ENCODE data around the gene FGF14.

FGF14 gene

DNA sequence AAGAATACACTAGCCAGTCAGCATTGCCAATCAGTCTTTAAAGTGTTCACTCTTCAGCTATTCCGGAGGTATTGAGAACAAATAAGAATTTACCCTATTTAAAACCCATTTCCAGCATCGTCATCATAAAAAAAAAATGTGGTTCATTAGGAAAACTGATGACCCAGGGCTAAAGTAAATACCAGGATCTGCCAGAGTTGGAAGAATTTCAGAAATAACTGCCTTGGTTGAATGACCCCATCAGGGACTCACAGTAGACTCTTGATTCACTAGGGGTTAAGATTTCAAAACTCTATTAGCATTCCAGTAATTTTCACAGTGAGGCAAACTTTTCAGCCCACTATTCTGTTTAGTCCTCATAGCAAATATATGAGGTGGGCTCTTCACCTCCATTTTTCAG is 572.4 kb downstream of the FGF14 start:
- H3K9me3 ChIP-seq (ENCODE audit: insufficient read depth, low read depth, low read length) = 0 out of 2 replicates have a peak, but pooled peaks cover 3% of the 10 kb centered on the region
- H3K4me1 ChIP-seq (ENCODE audit: insufficient read depth, low read length) = no peaks in the 10 kb centered on the region
- H3K27ac ChIP-seq (ENCODE audit: low read length) = no peak overlapping the region
- no peak overlapping the region for H3K4me3 ChIP-seq (ENCODE audit: low read length)
- no peaks in the 10 kb centered on the region for H3K27me3 ChIP-seq (ENCODE audit: insufficient read depth, low read length)
- H3K9ac ChIP-seq (ENCODE audit: low read depth, low read length) = no peak overlapping the region
- no peaks in the 10 kb centered on the region for H3K36me3 ChIP-seq (ENCODE audit: insufficient read depth, low read depth, low read length)

DNA sequence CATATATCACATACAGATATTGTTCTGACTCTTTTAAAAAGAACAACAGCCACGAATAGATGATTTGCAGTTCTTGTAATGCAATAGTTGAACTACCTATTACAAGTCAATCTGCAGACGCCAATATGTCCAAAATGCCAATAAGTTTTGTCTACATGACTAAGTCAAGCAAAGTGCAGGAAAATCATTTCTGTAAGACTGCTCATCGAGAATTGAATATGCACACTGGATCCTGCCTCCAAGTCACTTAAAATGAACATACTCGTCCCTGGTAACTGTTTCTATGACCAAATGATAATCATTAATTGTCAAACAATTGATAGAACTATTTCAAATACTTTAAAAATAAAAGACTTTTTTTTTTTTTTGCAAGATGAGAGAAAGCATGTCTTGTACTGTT is 573.7 kb downstream of the FGF14 start:
- no peak overlapping the region for H3K27ac ChIP-seq (ENCODE audit: low read length)
- H3K9ac ChIP-seq (ENCODE audit: low read depth, low read length) = no peak overlapping the region
- no peaks in the 10 kb centered on the region for H3K27me3 ChIP-seq (ENCODE audit: insufficient read depth, low read length)
- H3K4me1 ChIP-seq (ENCODE audit: insufficient read depth, low read length) = no peaks in the 10 kb centered on the region
- no peak overlapping the region for H3K4me3 ChIP-seq (ENCODE audit: low read length)
- 0 out of 2 replicates have a peak, but pooled peaks cover 3% of the 10 kb centered on the region for H3K9me3 ChIP-seq (ENCODE audit: insufficient read depth, low read depth, low read length)
- H3K36me3 ChIP-seq (ENCODE audit: insufficient read depth, low read depth, low read length) = no peaks in the 10 kb centered on the region

DNA sequence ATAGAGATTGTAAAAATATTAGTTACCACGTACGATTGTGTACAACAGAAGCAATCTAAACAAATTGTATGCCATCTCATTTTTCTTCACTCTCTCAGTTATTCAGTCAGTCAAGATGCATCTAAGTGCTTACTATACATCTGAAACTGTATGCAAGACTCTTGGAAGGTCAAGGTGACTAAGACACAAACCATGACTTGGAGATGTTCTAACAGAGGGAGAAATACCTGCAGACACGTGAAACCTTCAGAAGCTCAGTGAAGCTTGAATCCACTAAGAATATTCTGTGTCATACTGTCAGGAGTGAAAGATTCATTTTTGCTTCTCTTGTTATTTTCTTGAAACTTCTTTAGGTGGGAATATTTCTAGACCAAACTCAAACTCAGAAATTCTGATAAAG is 584.0 kb downstream of the FGF14 start:
- Histone ChIP-seq H3K9ac (ENCODE audit: low read depth, low read length) (no peak overlapping the region), H3K27ac (ENCODE audit: low read length) (no peak overlapping the region), H3K9me3 (ENCODE audit: insufficient read depth, low read depth, low read length) (no peaks in the 10 kb centered on the region), H3K4me3 (ENCODE audit: low read length) (no peak overlapping the region), H3K36me3 (ENCODE audit: insufficient read depth, low read depth, low read length) (no peaks in the 10 kb centered on the region), H3K4me1 (ENCODE audit: insufficient read depth, low read length) (no peaks in the 10 kb centered on the region), H3K27me3 (ENCODE audit: insufficient read depth, low read length) (no peaks in the 10 kb centered on the region)

DNA sequence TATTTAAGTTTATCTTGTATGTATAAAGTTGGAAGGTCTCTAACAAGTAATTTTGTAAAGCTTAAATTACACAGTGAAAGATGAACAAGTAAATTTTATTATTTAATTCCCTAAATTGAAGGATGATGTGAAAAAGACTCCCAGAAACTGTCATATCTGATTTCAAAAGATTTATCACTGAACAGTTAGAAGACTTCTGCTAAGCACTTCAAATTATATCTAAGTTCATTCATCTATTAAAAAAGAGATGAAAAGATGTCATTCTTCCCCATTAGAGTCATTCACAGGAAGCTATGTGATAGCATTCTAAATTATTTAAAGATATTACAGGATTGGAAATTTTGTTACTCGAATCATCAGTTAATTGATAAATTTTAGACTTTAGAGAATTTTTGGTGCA is 590.0 kb downstream of the FGF14 start:
- H3K4me3 ChIP-seq (ENCODE audit: low read length) = no peak overlapping the region
- H3K27me3 ChIP-seq (ENCODE audit: insufficient read depth, low read length) = no peaks in the 10 kb centered on the region
- no peak overlapping the region for H3K9ac ChIP-seq (ENCODE audit: low read depth, low read length)
- H3K36me3 ChIP-seq (ENCODE audit: insufficient read depth, low read depth, low read length) = no peaks in the 10 kb centered on the region
- H3K27ac ChIP-seq (ENCODE audit: low read length) = no peak overlapping the region
- no peaks in the 10 kb centered on the region for H3K9me3 ChIP-seq (ENCODE audit: insufficient read depth, low read depth, low read length)
- H3K4me1 ChIP-seq (ENCODE audit: insufficient read depth, low read length) = no peaks in the 10 kb centered on the region

DNA sequence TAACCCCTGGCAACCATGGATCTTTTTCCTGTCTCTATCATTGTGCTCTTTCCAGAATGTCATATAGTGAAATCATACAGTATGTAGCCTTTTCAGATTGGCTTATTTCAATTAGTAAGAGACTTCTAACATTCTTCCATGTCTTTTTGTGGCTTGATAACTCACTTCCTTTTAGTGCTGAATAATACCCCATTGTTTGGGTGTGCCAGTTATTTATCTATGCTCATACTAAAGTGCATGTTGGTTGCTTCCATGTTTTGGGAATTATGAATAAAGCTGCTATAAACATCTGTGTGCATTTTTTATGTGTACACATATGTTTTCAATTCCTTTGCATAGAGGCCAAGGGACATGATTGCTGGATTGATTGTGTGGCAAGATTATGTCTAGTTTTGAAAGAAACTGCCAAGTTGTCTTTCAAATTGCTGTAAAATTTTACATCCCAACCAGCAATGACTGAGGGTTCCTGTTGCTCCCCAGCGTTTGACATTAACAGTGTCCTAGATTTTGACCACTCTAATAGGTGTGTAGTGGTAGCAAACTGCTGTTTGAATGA is 590.5 kb downstream of the FGF14 start:
- Histone ChIP-seq H3K9me3 (ENCODE audit: insufficient read depth, low read depth, low read length) (no peaks in the 10 kb centered on the region), H3K27me3 (ENCODE audit: insufficient read depth, low read length) (no peaks in the 10 kb centered on the region), H3K9ac (ENCODE audit: low read depth, low read length) (no peak overlapping the region), H3K4me3 (ENCODE audit: low read length) (no peak overlapping the region), H3K4me1 (ENCODE audit: insufficient read depth, low read length) (no peaks in the 10 kb centered on the region), H3K36me3 (ENCODE audit: insufficient read depth, low read depth, low read length) (no peaks in the 10 kb centered on the region), H3K27ac (ENCODE audit: low read length) (no peak overlapping the region)

DNA sequence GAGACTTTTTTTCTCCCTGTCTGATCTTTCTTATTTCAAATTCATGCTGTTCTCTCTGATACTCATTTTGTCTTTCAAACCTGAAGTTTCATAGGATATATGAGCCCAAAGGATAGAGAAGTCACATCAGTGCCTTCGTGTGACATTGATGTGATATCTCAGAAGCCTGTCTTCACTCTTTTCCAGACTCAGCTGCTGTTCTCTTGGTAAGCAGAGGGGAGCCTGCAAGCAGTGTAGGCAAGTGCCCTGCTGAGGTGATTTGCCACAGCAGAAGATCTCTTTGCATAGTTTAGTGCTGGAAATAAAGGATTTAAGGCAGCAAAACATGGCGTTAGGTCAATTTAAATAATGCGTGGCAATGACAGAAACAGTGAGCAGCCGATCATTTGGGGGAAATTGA is 602.7 kb downstream of the FGF14 start:
- H3K4me1 ChIP-seq (ENCODE audit: insufficient read depth, low read length) = no peaks in the 10 kb centered on the region
- no peak overlapping the region for H3K4me3 ChIP-seq (ENCODE audit: low read length)
- H3K36me3 ChIP-seq (ENCODE audit: insufficient read depth, low read depth, low read length) = no peaks in the 10 kb centered on the region
- H3K27me3 ChIP-seq (ENCODE audit: insufficient read depth, low read length) = no peaks in the 10 kb centered on the region
- H3K9me3 ChIP-seq (ENCODE audit: insufficient read depth, low read depth, low read length) = no peaks in the 10 kb centered on the region
- H3K27ac ChIP-seq (ENCODE audit: low read length) = no peak overlapping the region
- H3K9ac ChIP-seq (ENCODE audit: low read depth, low read length) = no peak overlapping the region

DNA sequence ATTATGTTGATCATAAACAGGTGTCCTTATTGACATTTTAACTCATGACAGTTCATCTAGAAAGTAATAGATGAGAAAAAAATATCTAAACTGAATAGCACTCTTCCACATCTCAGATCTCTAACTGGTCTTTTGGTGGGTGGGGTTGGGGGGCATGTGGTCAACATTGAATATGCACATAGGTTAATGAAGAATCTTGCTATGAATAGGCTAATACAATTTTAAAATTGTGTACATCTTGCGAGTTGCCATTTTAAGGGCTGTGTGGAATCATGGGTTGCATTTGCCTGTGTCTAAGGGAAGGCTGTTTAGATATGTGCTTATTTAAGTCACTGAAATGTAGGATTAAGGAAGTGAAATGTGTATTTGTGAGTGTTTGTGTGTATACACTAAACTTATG is 603.4 kb downstream of the FGF14 start:
- H3K4me3 ChIP-seq (ENCODE audit: low read length) = no peak overlapping the region
- H3K9me3 ChIP-seq (ENCODE audit: insufficient read depth, low read depth, low read length) = no peaks in the 10 kb centered on the region
- H3K9ac ChIP-seq (ENCODE audit: low read depth, low read length) = no peak overlapping the region
- H3K36me3 ChIP-seq (ENCODE audit: insufficient read depth, low read depth, low read length) = no peaks in the 10 kb centered on the region
- no peaks in the 10 kb centered on the region for H3K4me1 ChIP-seq (ENCODE audit: insufficient read depth, low read length)
- no peaks in the 10 kb centered on the region for H3K27me3 ChIP-seq (ENCODE audit: insufficient read depth, low read length)
- no peak overlapping the region for H3K27ac ChIP-seq (ENCODE audit: low read length)

DNA sequence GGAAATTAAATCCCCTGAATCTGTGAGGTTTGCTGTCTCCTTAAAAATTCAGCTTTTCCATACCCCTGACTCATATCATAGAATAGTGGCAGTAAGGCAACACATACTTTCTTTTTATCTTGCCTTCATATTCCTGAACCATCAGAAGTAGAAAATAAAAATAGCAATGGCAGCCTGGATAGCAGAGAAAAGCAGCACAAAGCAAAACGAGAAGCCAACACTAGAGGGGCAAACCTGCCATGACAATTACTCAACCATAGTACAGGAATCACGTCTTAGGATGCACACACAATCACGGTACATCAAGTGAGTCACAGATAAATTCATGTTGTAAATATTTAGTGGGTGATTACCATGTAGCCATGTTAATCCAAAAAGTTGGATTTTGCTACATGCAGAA is 606.4 kb downstream of the FGF14 start:
- Histone ChIP-seq H3K36me3 (ENCODE audit: insufficient read depth, low read depth, low read length) (no peaks in the 10 kb centered on the region), H3K27ac (ENCODE audit: low read length) (no peak overlapping the region), H3K9me3 (ENCODE audit: insufficient read depth, low read depth, low read length) (no peaks in the 10 kb centered on the region), H3K4me1 (ENCODE audit: insufficient read depth, low read length) (no peaks in the 10 kb centered on the region), H3K4me3 (ENCODE audit: low read length) (no peak overlapping the region), H3K9ac (ENCODE audit: low read depth, low read length) (no peak overlapping the region), H3K27me3 (ENCODE audit: insufficient read depth, low read length) (no peaks in the 10 kb centered on the region)

DNA sequence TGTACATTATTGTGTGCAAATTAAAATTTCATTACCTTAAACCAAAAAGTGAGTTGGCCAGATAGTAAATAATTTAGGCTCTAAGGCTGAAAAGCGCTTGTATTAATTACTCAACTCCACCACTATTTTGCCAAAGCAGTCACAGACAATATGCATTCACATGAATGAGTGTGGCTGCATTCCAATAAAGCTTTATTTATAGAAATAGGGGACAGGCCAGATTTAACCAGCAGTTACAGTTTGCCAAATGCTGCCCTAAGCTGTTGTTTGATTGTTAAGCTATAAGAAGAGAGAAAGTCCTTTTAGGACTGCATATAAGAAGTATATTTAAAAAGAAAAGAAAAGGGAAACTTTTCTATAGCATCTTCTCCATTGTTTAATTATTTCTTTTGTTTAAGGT is 606.8 kb downstream of the FGF14 start:
- Histone ChIP-seq H3K36me3 (ENCODE audit: insufficient read depth, low read depth, low read length) (no peaks in the 10 kb centered on the region), H3K4me1 (ENCODE audit: insufficient read depth, low read length) (no peaks in the 10 kb centered on the region), H3K27me3 (ENCODE audit: insufficient read depth, low read length) (no peaks in the 10 kb centered on the region), H3K9me3 (ENCODE audit: insufficient read depth, low read depth, low read length) (no peaks in the 10 kb centered on the region), H3K9ac (ENCODE audit: low read depth, low read length) (no peak overlapping the region), H3K4me3 (ENCODE audit: low read length) (no peak overlapping the region), H3K27ac (ENCODE audit: low read length) (no peak overlapping the region)

DNA sequence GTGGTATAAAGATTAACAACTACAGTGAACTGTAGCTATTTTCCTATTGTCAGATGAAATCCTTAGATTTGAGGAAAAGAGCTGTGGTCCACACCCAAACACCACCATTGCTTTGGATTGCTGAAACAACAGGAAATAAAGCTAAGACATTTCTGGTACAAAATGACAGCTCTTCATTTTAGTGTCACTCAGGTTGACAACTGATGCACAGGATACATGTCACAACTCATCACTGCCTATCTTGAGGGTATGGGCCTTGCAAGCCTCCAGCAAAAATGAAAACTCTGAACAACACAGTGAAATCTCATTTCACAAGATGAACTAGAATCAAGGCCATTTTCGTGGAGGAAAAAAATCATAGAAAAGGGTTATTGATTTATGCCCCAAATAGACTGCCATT is 609.7 kb downstream of the FGF14 start:
- Histone ChIP-seq H3K4me1 (ENCODE audit: insufficient read depth, low read length) (no peaks in the 10 kb centered on the region), H3K9me3 (ENCODE audit: insufficient read depth, low read depth, low read length) (no peaks in the 10 kb centered on the region), H3K27ac (ENCODE audit: low read length) (no peak overlapping the region), H3K9ac (ENCODE audit: low read depth, low read length) (no peak overlapping the region), H3K27me3 (ENCODE audit: insufficient read depth, low read length) (no peaks in the 10 kb centered on the region), H3K36me3 (ENCODE audit: insufficient read depth, low read depth, low read length) (no peaks in the 10 kb centered on the region), H3K4me3 (ENCODE audit: low read length) (no peak overlapping the region)

DNA sequence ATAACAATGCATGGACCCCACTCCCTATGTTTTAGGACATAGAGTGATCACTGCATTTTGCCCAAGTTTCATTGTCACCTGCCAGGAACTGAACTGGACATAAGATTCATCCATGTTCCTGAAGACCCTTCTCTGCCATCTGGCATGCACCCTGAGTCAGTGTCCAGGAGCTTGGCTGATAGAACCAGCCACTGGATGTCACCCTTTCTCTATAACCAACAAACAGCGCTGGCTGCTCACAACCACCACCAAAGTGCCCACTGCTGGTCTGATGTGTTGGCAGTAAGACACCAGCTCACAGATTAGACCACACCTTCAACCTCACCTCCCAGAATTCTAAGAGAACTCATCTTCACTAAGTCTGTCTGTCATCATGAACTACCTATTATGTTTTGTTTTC is 616.0 kb downstream of the FGF14 start:
- no peak overlapping the region for H3K27ac ChIP-seq (ENCODE audit: low read length)
- no peak overlapping the region for H3K9ac ChIP-seq (ENCODE audit: low read depth, low read length)
- H3K4me3 ChIP-seq (ENCODE audit: low read length) = no peak overlapping the region
- no peaks in the 10 kb centered on the region for H3K36me3 ChIP-seq (ENCODE audit: insufficient read depth, low read depth, low read length)
- H3K27me3 ChIP-seq (ENCODE audit: insufficient read depth, low read length) = no peaks in the 10 kb centered on the region
- no peaks in the 10 kb centered on the region for H3K4me1 ChIP-seq (ENCODE audit: insufficient read depth, low read length)
- no peaks in the 10 kb centered on the region for H3K9me3 ChIP-seq (ENCODE audit: insufficient read depth, low read depth, low read length)

DNA sequence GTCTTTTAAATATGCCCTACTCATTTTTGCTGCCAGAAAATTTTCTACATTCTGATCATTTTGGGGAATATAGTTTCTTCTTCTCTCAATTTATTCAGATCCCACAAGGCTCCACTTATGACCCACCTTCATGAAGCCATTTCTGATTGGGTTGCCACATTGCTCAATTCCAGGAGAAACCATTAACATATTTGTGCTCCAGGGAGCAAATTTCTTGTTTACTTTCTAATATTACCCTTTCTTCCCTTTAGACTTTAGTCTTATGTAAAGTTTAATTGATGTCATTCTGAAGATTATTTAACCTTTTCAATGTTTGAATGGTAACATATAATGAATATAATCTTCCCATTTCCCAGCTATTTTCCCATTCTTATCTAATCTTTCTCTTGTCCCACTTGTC is 617.5 kb downstream of the FGF14 start:
- H3K36me3 ChIP-seq (ENCODE audit: insufficient read depth, low read depth, low read length) = no peaks in the 10 kb centered on the region
- no peaks in the 10 kb centered on the region for H3K4me1 ChIP-seq (ENCODE audit: insufficient read depth, low read length)
- H3K4me3 ChIP-seq (ENCODE audit: low read length) = no peak overlapping the region
- H3K9me3 ChIP-seq (ENCODE audit: insufficient read depth, low read depth, low read length) = no peaks in the 10 kb centered on the region
- H3K9ac ChIP-seq (ENCODE audit: low read depth, low read length) = no peak overlapping the region
- H3K27ac ChIP-seq (ENCODE audit: low read length) = no peak overlapping the region
- H3K27me3 ChIP-seq (ENCODE audit: insufficient read depth, low read length) = no peaks in the 10 kb centered on the region

DNA sequence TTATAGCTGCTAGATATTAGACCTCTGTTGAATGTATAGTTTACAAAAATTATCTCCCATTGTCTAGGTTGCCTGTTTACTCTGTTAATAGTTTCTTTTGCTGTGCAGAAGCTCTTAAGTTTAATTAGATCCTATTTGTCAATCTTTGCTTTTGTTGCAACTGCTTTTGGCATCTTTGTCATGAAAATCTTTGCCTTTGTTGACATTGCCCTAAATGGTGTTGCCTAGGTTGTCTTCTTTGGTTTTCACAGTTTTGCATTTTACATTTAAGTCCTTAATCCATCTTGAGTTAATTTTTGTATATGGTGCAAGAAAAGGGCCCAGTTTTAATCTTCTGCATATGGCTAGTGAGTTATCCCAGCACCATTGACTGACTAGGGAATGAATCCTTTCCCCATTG is 618.3 kb downstream of the FGF14 start:
- Histone ChIP-seq H3K4me1 (ENCODE audit: insufficient read depth, low read length) (no peaks in the 10 kb centered on the region), H3K27ac (ENCODE audit: low read length) (no peak overlapping the region), H3K9ac (ENCODE audit: low read depth, low read length) (no peak overlapping the region), H3K36me3 (ENCODE audit: insufficient read depth, low read depth, low read length) (no peaks in the 10 kb centered on the region), H3K4me3 (ENCODE audit: low read length) (no peak overlapping the region), H3K9me3 (ENCODE audit: insufficient read depth, low read depth, low read length) (no peaks in the 10 kb centered on the region), H3K27me3 (ENCODE audit: insufficient read depth, low read length) (no peaks in the 10 kb centered on the region)
